ENCODE measurements around the gene MAN1C1.
A peak's percentile ranks its signal among the peaks of the same experiment; 100 is the strongest.

Gene MAN1C1

DNA sequence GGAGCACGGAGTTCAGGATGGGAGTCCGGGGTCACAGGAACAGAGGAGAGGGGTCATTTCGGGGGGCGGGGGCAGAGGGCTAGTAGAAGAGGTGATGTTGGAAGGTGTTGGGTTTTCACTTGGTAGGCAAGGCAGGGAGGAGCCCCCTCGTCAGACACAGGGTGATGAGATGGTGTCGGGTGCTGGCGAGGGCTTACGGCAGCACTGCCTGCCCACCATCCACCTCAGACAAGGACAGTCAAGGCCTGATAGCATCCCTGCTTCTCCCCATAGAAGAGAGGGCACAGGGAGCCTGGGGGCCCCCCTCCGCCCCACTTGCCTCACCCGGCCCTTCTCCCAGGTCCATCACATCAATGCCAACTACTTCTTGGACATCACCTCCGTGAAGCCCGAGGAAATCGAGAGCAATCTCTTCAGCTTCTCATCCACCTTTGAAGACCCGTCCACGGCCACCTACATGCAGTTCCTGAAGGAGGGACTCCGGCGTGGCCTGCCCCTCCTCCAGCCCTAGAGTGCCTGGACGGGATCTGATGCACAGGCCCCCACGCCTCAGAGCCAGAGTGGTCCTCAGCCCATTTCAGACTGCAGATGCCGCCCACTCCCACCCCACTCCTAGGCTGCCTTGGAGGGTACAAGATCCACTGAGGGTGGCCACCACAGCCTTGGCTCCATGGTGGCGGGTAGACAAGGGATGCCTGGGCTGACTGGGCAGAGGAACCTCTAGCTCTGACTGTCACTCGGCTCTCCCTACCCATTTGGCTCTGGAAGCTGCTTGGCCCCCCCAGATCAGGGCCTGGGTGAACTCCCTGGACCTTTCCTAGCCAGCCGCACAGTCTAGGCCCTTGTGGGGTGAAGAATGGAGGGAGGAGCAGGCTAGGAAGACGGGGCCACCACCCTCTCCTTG lies 198.9 kb downstream of the MAN1C1 start:
- Histone ChIP-seq H3K36me3 (ENCODE audit: control insufficient read depth, low read depth, low read length) (no peaks in the 10 kb centered on the region), H3K9ac (ENCODE audit: low read length) (no peak overlapping the region), H3K27ac (ENCODE audit: low read length) (no peak overlapping the region), H3K4me3 (ENCODE audit: low read length) (no peak overlapping the region), H3K9me3 (ENCODE audit: control insufficient read depth, low read depth, low read length) (no peaks in the 10 kb centered on the region), H3K4me1 (ENCODE audit: control insufficient read depth, low read depth, low read length) (peaks cover 5% of the 10 kb centered on the region), H3K27me3 (ENCODE audit: control insufficient read depth, insufficient read depth, low read length) (no peaks in the 10 kb centered on the region)

DNA sequence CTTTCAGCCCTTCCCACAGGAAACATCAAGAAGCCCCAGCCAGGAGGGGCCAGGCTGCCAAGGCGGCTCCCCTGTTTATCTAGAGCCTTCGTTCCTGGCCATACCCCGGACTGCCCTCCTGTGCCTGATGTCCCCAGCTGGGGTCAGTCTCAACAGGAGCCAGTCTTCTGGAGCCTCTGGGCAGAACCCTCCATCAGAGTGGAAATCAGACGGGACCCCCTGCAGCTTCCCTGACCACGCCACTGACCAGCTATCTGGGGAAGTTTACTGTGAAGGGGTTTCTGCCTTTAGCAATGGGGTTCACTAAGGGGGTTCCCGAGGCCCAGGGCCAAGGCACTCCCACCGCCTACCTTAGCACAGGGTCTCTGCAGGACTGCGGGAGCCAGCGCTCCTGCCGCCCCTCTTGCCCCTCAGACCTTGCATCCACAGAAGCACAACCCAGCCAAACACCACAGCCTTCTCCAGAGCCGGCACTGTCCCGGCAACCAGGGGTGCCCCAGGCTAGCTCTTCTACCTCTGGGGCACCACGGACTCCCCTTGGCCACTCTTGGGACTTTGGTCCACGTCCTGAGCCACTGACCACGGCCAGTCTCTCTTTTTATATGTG lies 199.6 kb downstream of the MAN1C1 start:
- no peaks in the 10 kb centered on the region for H3K36me3 ChIP-seq (ENCODE audit: control insufficient read depth, low read depth, low read length)
- peaks cover 7% of the 10 kb centered on the region for H3K27me3 ChIP-seq (ENCODE audit: control insufficient read depth, insufficient read depth, low read length)

DNA sequence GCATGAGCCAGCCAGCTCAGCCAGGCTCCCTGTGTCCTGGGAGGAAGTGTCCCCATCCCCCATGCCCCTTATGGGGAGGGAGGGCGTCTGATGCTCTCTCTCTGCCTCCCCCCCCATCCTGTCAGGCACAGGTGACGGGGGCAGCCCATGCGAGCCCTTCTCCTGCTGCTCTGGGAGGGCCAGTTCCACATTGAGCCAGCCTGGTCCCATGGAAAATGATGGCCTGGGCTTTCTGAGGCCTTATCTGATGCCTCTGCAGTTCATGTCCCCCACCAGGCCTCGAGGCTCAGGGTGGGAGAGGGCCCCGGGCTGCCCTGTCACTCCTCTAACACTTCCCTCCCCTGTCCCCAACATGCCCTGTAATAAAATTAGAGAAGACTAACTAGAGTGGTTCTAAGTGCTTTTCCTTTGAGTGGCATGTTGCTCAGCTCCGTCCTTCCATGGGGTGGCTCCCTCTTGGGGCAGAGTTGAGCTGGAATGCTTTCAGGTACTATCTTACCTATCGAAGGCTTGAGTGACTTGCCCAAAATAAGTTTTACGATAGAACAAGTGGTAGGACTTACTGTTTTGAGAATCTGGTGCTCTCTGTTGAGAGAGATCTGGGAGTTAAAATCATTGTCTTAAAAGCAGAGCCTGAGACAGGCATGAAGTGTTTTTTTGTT lies 201.4 kb downstream of the MAN1C1 start:
- H3K27ac ChIP-seq (ENCODE audit: low read length) = no peak overlapping the region

More for the DNA sequence above, 199.6 kb downstream of the MAN1C1 start:
- Histone ChIP-seq H3K4me1 (ENCODE audit: control insufficient read depth, low read depth, low read length) (peaks cover 11% of the 10 kb centered on the region), H3K9ac (ENCODE audit: low read length) (no peak overlapping the region), H3K9me3 (ENCODE audit: control insufficient read depth, low read depth, low read length) (no peaks in the 10 kb centered on the region), H3K27ac (ENCODE audit: low read length) (no peak overlapping the region), H3K4me3 (ENCODE audit: low read length) (no peak overlapping the region)

DNA sequence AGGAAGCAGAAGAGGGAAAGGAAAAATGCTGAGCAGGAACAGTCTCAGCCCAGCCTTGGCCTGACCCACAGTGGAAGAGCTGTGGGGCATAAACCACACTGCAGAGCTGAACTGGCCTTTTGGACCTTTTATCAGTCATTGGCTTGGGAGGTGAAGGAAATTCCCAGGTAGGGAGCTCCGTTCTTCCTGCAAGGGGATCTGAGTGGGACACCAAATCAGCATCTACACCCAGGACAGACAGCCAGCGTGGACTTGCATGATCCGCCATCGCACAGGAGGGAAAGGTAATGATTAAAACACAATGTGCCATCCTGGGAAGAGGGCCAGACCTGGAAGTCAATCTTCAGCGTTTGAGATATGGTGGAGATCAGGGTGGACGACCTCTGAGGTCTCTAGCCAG lies 202.0 kb downstream of the MAN1C1 start:
- H3K9me3 ChIP-seq (ENCODE audit: control insufficient read depth, low read depth, low read length) = no peaks in the 10 kb centered on the region
- peak overlapping the region; percentile 86 for H3K4me3 ChIP-seq (ENCODE audit: low read length)
- H3K27ac ChIP-seq (ENCODE audit: low read length) = no peak overlapping the region
- H3K27me3 ChIP-seq (ENCODE audit: control insufficient read depth, insufficient read depth, low read length) = peaks cover 17% of the 10 kb centered on the region
- H3K36me3 ChIP-seq (ENCODE audit: control insufficient read depth, low read depth, low read length) = no peaks in the 10 kb centered on the region
- no peak overlapping the region for H3K9ac ChIP-seq (ENCODE audit: low read length)
- peaks cover 11% of the 10 kb centered on the region for H3K4me1 ChIP-seq (ENCODE audit: control insufficient read depth, low read depth, low read length)

More for the DNA sequence above, 201.4 kb downstream of the MAN1C1 start:
- peaks cover 17% of the 10 kb centered on the region for H3K27me3 ChIP-seq (ENCODE audit: control insufficient read depth, insufficient read depth, low read length)
- no peaks in the 10 kb centered on the region for H3K9me3 ChIP-seq (ENCODE audit: control insufficient read depth, low read depth, low read length)
- H3K4me3 ChIP-seq (ENCODE audit: low read length) = no peak overlapping the region
- peaks cover 11% of the 10 kb centered on the region for H3K4me1 ChIP-seq (ENCODE audit: control insufficient read depth, low read depth, low read length)
- H3K9ac ChIP-seq (ENCODE audit: low read length) = no peak overlapping the region
- H3K36me3 ChIP-seq (ENCODE audit: control insufficient read depth, low read depth, low read length) = no peaks in the 10 kb centered on the region

DNA sequence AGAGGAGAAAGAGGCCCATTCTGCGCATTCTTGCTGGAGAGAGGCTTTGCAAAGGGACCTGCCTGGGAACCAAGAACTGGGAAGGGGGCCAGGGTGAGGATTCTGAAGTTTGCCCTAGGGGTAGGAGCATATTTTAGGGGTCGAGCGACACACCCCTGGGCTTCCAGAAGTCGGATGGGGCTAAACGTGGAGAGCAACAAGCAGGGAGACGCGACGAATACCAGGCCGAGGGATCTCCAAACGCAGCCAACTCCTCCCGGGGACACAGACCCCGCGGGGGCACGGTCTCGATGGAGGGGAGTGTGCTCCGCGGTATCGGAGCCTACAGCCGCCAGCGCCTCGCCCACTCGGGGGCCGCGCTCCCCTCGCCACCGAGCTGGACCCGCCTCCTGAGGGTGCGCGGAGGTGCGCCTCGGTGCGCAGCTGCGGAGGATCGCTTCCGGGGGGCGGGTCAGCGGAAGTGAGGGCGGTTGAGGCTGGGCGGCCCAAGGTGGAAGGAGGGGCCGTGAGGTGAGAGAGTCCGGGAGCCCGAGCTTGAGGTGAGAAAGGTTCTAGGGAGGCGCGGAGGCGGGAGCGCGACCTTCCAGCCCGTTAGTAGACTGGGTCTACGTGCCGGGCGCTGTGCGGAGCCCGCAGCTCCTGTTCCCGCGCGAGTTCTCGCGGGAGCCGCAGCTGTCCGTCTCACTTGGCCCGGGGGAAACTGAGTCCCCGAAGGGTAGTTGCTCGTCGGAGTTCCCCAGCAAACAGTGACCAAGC lies 203.1 kb downstream of the MAN1C1 start, which contains the start of gene MTFR1L:
MTFR1L (plus strand) TSS at position 464 of the 756 bp plus-strand sequence. CDS start 3,151 bp downstream, outside the sequence.
- Histone ChIP-seq H3K4me1 (ENCODE audit: control insufficient read depth, low read depth, low read length) (peaks cover 11% of the 10 kb centered on the region), H3K27me3 (ENCODE audit: control insufficient read depth, insufficient read depth, low read length) (peaks cover 17% of the 10 kb centered on the region), H3K36me3 (ENCODE audit: control insufficient read depth, low read depth, low read length) (no peaks in the 10 kb centered on the region), H3K4me3 (ENCODE audit: low read length) (peak within 1 kb of the TSS; percentile 86), H3K27ac (ENCODE audit: low read length) (no peak within 1 kb of the TSS), H3K9me3 (ENCODE audit: control insufficient read depth, low read depth, low read length) (no peaks in the 10 kb centered on the region), H3K9ac (ENCODE audit: low read length) (peak within 1 kb of the TSS; percentile 72)

DNA sequence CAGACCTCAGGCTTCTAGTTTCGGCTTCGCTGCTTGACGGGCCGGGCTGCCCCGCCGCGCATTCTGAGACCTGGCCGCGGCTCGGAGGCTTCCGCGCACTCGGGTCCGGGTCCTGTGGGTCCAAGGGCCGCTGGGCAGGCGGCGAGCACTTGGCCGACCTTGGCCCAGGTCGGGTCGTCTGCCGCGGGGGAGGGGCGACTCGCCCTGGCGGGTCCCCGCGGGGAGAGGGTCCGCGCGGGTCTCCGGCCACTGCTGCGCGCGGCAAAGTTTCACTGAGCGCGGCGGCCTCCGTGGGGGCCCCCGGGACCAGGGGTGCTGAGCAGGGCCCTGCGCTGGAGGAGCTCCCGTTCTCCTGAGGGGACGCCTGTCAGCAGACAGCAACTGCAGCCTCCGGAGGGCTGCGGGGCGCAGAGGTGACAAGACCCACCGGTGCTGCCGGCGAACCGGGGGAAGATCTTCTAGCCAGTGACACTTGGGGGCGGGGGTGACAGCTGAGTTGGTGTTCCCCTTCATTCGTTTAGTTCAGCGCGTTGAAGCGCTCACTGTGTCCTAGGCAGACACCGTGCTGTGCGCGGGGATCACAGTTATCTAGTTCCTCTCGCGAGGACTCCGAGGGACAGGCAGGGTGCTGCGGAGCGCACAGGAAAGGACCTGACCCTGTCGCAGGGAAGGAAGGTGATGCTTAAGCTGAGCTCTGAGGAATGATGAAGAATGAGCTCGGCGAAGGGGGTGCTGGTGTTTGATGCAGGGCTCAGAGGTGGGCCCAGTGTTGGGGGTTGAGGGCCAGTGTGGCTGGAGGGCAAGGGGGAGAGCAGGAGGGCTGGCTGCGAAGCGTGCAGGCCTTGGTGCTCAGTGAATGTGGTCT lies 203.9 kb downstream of the MAN1C1 start:
- peak overlapping the region; percentile 86 for H3K4me3 ChIP-seq (ENCODE audit: low read length)
- peaks cover 17% of the 10 kb centered on the region for H3K27me3 ChIP-seq (ENCODE audit: control insufficient read depth, insufficient read depth, low read length)
- peak overlapping the region; percentile 72 for H3K9ac ChIP-seq (ENCODE audit: low read length)
- H3K4me1 ChIP-seq (ENCODE audit: control insufficient read depth, low read depth, low read length) = peaks cover 11% of the 10 kb centered on the region
- no peaks in the 10 kb centered on the region for H3K36me3 ChIP-seq (ENCODE audit: control insufficient read depth, low read depth, low read length)
- no peak overlapping the region for H3K27ac ChIP-seq (ENCODE audit: low read length)
- H3K9me3 ChIP-seq (ENCODE audit: control insufficient read depth, low read depth, low read length) = no peaks in the 10 kb centered on the region

DNA sequence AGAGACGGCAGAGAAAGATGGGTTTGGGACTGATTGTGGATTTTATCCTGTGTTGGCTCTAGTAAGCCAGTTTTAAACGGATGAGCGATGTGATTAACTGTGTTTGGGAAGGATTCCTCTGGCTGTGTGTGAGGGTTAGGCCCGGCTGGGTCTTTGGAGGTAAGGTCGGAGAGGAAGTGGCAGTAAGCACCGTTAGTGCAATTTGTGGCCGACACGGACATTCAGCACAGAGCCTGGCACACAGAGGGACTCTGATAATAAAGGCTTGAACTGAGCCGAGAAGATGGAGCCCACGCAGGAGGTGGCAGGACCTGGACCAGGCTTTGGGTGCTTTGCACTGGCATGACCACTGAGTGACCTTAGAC lies 204.5 kb downstream of the MAN1C1 start:
- Histone ChIP-seq H3K4me3 (ENCODE audit: low read length) (peak overlapping the region; percentile 86), H3K27me3 (ENCODE audit: control insufficient read depth, insufficient read depth, low read length) (peaks cover 17% of the 10 kb centered on the region), H3K9ac (ENCODE audit: low read length) (peak overlapping the region; percentile 72), H3K27ac (ENCODE audit: low read length) (no peak overlapping the region), H3K4me1 (ENCODE audit: control insufficient read depth, low read depth, low read length) (peaks cover 11% of the 10 kb centered on the region), H3K36me3 (ENCODE audit: control insufficient read depth, low read depth, low read length) (no peaks in the 10 kb centered on the region), H3K9me3 (ENCODE audit: control insufficient read depth, low read depth, low read length) (no peaks in the 10 kb centered on the region)

DNA sequence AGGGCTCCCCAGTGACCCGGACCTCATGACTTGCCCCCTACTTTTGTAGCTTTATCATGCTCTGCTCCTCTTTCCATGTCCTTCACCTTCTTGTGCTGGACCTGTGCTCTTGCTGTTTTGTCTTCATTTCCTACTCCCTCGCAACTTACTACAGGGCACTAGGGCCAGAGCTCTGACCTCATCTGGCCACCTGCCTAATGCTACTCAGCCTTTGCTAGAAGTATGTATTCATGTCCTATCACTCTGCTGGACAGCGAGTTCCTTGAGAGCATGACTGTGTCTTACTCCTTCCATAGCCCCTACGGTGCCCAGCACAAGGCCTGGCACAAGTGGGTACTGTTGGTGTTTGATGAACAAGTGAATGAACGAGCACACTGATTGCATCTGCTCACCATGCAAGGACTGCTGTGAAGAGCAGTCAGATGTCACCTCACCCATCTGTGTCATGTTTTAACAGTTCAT lies 205.1 kb downstream of the MAN1C1 start:
- Histone ChIP-seq H3K27ac (ENCODE audit: low read length) (no peak overlapping the region), H3K4me3 (ENCODE audit: low read length) (no peak overlapping the region), H3K27me3 (ENCODE audit: control insufficient read depth, insufficient read depth, low read length) (peaks cover 17% of the 10 kb centered on the region), H3K4me1 (ENCODE audit: control insufficient read depth, low read depth, low read length) (peaks cover 11% of the 10 kb centered on the region), H3K9me3 (ENCODE audit: control insufficient read depth, low read depth, low read length) (no peaks in the 10 kb centered on the region), H3K9ac (ENCODE audit: low read length) (no peak overlapping the region), H3K36me3 (ENCODE audit: control insufficient read depth, low read depth, low read length) (peaks cover 3% of the 10 kb centered on the region)

DNA sequence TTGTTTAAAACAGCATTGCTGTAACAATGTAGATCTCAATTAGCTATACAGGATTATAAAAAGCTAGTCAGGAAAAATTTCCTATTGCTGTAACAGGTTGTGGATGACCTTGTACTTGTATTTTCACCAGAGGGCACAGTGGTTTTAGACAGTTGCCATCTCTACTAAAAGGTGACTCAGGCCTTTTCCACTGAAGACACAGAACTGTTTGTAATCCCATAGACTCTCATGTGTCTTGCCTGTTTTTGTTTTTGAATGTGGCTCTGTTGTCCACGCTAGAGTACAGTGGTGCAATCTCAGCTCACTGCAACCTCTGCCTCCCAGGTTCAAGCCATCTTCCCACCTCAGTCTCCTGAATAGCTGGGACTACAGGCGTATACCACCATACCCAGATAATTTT lies 209.0 kb downstream of the MAN1C1 start:
- H3K36me3 ChIP-seq (ENCODE audit: control insufficient read depth, low read depth, low read length) = peaks cover 32% of the 10 kb centered on the region
- peaks cover 6% of the 10 kb centered on the region for H3K4me1 ChIP-seq (ENCODE audit: control insufficient read depth, low read depth, low read length)
- H3K9me3 ChIP-seq (ENCODE audit: control insufficient read depth, low read depth, low read length) = no peaks in the 10 kb centered on the region
- peaks cover 16% of the 10 kb centered on the region for H3K27me3 ChIP-seq (ENCODE audit: control insufficient read depth, insufficient read depth, low read length)
- H3K27ac ChIP-seq (ENCODE audit: low read length) = no peak overlapping the region
- no peak overlapping the region for H3K9ac ChIP-seq (ENCODE audit: low read length)
- no peak overlapping the region for H3K4me3 ChIP-seq (ENCODE audit: low read length)

DNA sequence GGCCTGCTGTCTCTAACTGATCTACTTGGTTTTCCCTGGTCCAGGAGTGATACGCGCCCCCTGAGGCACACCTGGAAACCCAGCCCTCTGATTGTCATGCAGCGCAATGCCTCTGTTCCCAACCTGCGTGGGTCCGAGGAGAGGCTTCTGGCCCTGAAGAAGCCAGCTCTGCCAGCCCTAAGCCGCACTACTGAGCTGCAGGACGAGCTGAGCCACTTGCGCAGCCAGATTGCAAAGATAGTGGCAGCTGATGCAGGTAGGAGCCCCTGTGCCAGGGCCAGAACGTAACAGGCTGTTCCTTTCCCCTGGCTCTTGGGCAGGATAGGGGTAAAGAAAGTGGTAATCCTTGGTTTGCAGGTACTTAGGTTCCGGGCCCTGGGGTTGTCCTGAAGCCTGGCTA lies 210.0 kb downstream of the MAN1C1 start:
- Histone ChIP-seq H3K27me3 (ENCODE audit: control insufficient read depth, insufficient read depth, low read length) (peaks cover 7% of the 10 kb centered on the region), H3K9ac (ENCODE audit: low read length) (no peak overlapping the region), H3K4me1 (ENCODE audit: control insufficient read depth, low read depth, low read length) (no peaks in the 10 kb centered on the region), H3K27ac (ENCODE audit: low read length) (no peak overlapping the region), H3K9me3 (ENCODE audit: control insufficient read depth, low read depth, low read length) (no peaks in the 10 kb centered on the region), H3K4me3 (ENCODE audit: low read length) (no peak overlapping the region), H3K36me3 (ENCODE audit: control insufficient read depth, low read depth, low read length) (peaks cover 41% of the 10 kb centered on the region)
